22Rv1 (cell line): ENCODE results near the gene SORT1.

Experiments used
- CTCF ChIP-seq: fragments of 450-650 bp; IDR thresholded peaks from 2 replicates; pipeline ENCODE4 v1.5.1; 2017; ENCODE audit warnings: mild to moderate bottlenecking
- ZFX ChIP-seq: fragments of 450-650 bp; IDR thresholded peaks from 2 replicates; pipeline ENCODE4 v1.6.1; 2017; ENCODE audit warnings: antibody characterized with exemption, borderline replicate concordance

GRCh38 chr1:109293026-109293425 lies 104.7 kb downstream of the SORT1 start:
- no peak for TF ChIP-seq CTCF
- no peak for TF ChIP-seq ZFX
